ENCODE results near the gene NTPCR.
A peak's percentile ranks its signal among the peaks of the same experiment; 100 is the strongest.

NTPCR gene

DNA sequence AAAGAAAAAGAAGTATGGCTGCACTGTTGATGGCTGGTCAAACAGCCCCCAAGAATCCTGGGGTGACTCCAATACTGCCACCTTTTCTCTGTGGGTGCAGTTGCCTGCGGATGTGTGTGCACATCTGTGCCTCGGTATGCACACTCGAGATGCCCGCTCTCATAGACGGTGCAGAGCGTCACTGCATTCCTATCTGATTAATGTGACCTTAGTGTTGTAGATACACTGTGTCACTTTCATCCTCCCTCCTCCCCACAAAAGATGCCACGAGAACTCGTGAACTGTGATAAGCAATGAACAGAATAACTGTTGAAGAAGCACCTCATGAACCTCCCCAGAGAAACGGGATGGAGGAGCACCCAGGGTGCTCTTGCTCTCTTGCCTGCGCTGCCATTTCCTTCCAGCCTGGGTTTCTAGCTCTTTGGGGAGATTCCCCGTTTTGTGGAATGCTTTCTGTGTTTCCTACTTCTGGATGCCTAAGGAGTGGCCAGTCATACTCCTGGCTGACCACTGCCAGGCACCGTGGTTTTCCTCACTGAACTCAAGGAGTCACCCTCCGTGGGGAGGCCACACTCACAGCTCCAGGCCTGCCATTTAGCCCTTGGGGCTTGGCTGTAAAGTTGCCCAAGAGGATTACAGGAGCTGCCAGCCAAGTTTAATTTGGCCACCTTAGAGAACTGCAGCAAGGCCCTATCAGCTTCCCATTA, 32.0 kb downstream of the NTPCR start:
- H3K9me3 Mint-ChIP-seq = no peaks in the 10 kb centered on the region
- no peaks in the 10 kb centered on the region for H3K27me3 Mint-ChIP-seq
- peaks cover 56% of the 10 kb centered on the region for H3K36me3 Mint-ChIP-seq (ENCODE audit: low read depth)
- no peak overlapping the region for H3K4me3 Mint-ChIP-seq
- no peak for DNase-seq
- no peak overlapping the region for H3K27ac Mint-ChIP-seq
- H3K4me1 Mint-ChIP-seq (ENCODE audit: low read depth) = peaks cover 16% of the 10 kb centered on the region

DNA sequence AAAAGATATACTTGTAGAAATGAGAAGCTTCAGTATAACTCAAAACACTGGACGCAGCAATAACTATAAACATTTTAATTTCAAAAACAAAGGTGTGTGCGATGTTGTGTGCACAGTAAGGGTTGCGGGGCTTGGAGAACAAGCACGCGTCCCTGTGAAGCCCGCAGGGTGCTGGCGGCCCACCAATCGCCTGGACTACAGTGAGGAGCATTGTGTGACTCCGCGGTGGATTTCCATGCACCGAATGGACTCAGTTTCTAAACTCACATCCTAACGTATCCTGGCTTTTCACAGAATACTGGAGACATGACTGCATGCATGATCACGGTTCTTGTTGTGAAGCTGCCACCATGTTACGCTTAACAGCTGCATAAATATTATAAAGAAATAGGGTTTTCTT, 33.0 kb downstream of the NTPCR start:
- Mint-ChIP-seq H3K27ac (no peak overlapping the region), H3K36me3 (ENCODE audit: low read depth) (peaks cover 48% of the 10 kb centered on the region), H3K27me3 (no peaks in the 10 kb centered on the region), H3K4me1 (ENCODE audit: low read depth) (peaks cover 7% of the 10 kb centered on the region), H3K4me3 (no peak overlapping the region), H3K9me3 (no peaks in the 10 kb centered on the region)
- DNase-seq = no peak

DNA sequence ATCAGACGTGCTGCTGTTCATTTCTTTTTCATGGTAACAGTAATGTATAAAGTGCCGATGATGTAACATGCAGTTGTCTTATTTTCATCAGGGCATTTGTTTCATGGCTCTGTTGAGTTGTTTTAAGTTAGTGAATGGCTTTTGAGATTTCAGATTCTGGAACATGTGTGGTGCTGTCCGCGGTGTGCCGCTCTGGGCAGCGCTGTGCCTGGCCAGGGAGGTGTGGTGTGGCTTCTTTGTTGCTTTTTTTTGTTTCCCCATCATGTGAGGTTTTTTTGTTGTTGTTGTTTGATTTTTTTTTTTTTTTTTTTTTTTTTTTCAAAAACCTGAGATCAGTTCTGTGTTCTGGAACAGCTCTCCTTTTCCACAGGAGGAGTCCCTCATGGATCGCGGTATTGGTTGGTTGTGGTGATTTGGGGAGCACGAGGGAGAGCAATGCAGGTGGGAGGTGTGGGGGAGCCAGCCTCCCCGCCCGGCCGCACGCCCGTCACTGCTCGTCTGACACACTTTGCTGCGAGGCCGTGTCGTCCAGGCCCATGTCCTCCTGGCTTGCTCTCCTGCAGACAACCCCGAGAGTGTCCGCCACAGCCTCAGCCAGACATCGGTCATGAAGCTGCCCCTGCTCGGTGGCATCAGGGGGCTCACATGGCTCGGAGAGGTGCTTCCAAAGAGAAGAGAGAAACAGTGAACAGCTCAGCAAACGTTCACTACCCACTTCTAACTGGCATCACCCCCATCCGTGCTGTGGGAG, 33.6 kb downstream of the NTPCR start:
- Mint-ChIP-seq H3K4me3 (no peak overlapping the region), H3K9me3 (no peaks in the 10 kb centered on the region), H3K27me3 (no peaks in the 10 kb centered on the region), H3K36me3 (ENCODE audit: low read depth) (peaks cover 42% of the 10 kb centered on the region), H3K27ac (peak overlapping the region; percentile 34), H3K4me1 (ENCODE audit: low read depth) (peaks cover 2% of the 10 kb centered on the region)
- no peak for DNase-seq

DNA sequence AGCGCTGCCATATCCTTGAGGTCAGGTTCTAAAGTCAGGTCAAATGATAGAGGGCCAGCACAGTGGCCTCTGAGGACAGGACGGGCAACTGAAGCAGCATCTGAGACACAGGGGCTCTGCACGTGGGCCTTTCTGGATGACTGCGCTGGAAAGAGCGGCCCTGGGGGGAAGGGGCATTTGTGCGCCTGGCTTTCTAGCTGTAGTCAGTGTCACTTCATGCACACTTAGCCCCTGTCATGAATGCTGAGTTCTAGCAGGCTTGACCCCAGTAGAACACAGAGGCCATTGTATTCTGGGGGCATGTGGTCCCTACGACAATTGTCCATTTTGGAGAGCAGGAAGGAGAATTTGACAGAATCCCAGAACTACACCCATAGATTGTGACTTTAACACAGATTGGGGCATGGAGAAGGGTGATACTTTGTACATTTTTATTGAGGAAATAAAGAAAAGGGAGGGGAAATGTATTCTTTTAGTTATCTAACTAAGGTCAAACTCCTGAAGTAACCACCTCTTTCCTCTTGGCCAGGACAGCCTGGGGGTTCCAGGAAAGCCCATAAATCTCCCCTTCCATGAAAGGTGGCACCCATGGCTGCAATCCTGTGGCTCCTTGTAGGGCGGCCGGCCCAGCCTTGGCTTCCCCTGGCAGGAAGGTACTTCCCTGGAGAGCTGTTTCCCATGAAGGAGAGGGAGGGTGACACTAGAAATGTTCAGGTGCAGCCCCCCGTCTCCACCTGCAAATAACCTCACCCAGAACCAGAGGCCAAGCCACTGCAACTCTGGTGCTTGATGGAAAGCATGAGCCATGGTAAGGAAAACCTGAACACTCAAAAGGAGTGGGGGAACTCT, 34.4 kb downstream of the NTPCR start:
- Mint-ChIP-seq H3K27ac (no peak overlapping the region), H3K9me3 (no peaks in the 10 kb centered on the region), H3K36me3 (ENCODE audit: low read depth) (peaks cover 38% of the 10 kb centered on the region), H3K4me3 (no peak overlapping the region), H3K27me3 (no peaks in the 10 kb centered on the region), H3K4me1 (ENCODE audit: low read depth) (no peaks in the 10 kb centered on the region)
- DNase-seq = no peak

DNA sequence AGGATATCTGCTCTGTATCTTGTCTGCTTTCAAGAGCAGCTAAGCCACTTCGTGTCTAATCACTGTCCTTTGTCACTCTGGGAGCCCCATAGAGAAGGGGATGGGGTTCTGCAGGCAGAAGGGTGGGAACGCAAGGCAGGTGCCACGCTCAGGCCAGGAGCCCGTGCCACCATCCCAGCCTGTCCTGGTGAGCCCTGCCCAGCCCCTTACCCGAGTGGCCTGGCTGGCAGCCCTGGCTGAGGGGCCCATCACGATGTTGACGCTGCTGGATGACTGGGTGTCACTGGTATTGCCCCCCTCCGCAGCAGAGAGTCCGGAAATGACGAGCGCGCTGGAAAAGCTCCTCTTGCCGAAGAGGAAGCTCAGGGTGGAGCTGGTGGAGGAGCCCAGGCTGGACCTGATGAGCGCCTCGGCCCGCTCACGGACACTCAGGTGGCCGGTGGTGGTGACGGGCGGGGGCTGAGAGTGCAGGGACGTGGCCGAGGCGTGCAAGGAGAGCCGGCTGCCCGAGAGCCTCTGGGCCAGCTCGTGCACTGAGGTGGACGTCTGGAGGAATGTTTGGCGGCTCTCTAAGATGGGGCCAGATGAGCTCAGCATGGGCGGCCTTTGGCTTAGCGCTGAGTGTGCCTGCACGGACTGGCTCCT, 35.6 kb downstream of the NTPCR start:
- Mint-ChIP-seq H3K9me3 (no peaks in the 10 kb centered on the region), H3K27ac (no peak overlapping the region), H3K4me3 (no peak overlapping the region), H3K4me1 (ENCODE audit: low read depth) (peaks cover under 1% of the 10 kb centered on the region), H3K36me3 (ENCODE audit: low read depth) (peaks cover 38% of the 10 kb centered on the region), H3K27me3 (no peaks in the 10 kb centered on the region)
- DNase-seq = no peak

DNA sequence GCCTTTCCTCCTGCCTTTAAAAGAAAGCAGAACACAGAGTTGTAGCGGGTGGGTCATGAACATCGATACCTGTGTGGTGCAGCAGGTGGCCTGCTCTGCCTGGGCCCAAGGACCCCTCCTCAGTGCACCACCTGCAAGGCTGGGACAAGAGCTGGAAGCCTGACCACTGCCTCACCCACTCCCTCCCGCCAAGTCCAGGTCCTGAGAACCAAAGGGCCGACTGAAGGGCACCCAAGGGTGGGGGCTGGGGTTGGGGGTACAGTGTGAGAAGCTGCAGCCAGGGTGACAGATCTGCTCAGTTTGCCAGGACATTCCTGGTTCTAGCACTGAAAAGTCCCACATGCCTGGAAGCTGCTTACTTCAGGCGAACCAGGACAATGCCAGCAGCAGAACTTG, 36.1 kb downstream of the NTPCR start:
- H3K27me3 Mint-ChIP-seq = no peaks in the 10 kb centered on the region
- H3K9me3 Mint-ChIP-seq = no peaks in the 10 kb centered on the region
- no peak overlapping the region for H3K27ac Mint-ChIP-seq
- peaks cover 40% of the 10 kb centered on the region for H3K36me3 Mint-ChIP-seq (ENCODE audit: low read depth)
- DNase-seq = no peak
- no peak overlapping the region for H3K4me3 Mint-ChIP-seq
- H3K4me1 Mint-ChIP-seq (ENCODE audit: low read depth) = peaks cover 2% of the 10 kb centered on the region

DNA sequence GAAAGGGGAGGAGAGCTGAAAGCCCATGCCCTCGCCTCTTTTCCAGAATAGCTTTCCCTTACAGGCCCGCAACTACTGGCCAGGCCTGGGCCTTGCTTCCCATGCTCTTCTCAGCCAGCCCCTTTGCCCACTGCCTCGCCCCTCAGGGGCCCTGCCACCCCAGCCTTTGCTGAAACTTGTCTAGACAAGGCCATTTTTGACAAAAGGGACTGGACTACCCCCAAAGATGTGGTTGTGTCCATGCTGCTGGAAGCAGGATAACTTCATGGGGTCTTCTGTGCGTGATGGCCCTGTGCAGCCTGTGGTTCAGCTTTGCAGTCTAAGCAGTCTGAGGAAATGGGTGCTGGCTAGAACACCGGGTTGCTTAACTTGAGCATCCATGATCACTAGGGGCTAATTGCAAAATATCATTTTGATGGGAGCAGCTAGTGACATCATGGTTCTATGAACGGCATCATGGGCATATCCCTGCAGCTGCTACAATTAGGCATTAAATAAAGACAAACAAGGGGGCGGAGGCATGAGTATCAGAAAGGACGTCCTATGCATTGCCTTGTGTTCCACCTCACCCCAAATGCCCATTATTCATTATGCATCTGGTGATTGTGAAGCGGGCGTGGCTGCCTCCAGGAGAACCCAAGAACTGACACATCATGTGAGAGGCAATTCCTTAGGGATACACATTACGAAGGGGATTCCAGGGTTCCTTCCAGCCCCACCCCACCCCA, 36.8 kb downstream of the NTPCR start:
- DNase-seq = no peak
- H3K36me3 Mint-ChIP-seq (ENCODE audit: low read depth) = peaks cover 46% of the 10 kb centered on the region
- H3K27me3 Mint-ChIP-seq = no peaks in the 10 kb centered on the region
- no peak overlapping the region for H3K27ac Mint-ChIP-seq
- H3K4me3 Mint-ChIP-seq = no peak overlapping the region
- H3K9me3 Mint-ChIP-seq = no peaks in the 10 kb centered on the region
- peaks cover 2% of the 10 kb centered on the region for H3K4me1 Mint-ChIP-seq (ENCODE audit: low read depth)

DNA sequence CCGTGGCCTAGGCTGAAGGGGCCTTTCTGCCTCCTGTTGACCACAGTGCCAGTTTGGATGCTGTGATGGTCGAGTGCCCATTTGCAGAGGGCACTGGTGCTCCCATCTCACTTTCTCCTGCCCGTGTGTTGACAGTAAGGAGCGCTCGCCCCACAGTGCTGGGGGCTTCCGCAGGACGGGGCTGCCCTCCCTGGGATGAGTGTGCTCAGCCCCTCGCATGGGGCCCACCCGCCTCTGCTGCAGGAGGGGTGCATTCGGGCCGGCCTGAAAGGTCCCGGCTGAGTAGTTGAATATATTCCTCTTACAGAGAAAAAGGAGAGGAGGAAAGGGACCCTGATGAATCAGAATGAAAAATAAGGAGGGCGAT, 37.3 kb downstream of the NTPCR start:
- Mint-ChIP-seq H3K36me3 (ENCODE audit: low read depth) (peaks cover 51% of the 10 kb centered on the region), H3K4me1 (ENCODE audit: low read depth) (peaks cover 2% of the 10 kb centered on the region), H3K9me3 (no peaks in the 10 kb centered on the region), H3K4me3 (no peak overlapping the region), H3K27me3 (no peaks in the 10 kb centered on the region), H3K27ac (no peak overlapping the region)
- DNase-seq = no peak

DNA sequence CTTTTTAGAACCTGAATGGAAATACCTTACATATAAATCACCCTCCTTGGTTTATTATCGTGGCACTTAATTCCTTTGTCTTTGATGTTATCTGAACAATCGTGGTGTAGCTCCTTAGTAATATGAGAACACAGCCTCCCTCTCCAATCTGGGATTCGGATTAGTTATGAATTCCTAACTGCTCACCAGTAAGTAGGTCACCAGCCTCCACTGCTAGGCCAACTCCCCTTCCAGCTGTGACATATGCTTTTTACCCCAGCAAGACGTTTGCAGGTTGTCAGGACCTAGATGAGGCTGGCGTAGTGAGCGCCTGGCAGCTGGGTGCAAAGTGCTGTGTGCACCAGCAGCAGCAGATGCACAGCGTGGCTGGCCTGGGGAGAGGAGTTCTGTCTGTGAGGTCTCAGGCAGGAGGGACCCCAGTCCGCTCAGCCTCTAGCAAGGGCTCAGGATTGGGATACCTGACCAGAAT, 38.2 kb downstream of the NTPCR start:
- H3K9me3 Mint-ChIP-seq = peaks cover 5% of the 10 kb centered on the region
- no peaks in the 10 kb centered on the region for H3K27me3 Mint-ChIP-seq
- no peak overlapping the region for H3K4me3 Mint-ChIP-seq
- peaks cover 57% of the 10 kb centered on the region for H3K36me3 Mint-ChIP-seq (ENCODE audit: low read depth)
- no peak for DNase-seq
- peaks cover 2% of the 10 kb centered on the region for H3K4me1 Mint-ChIP-seq (ENCODE audit: low read depth)
- no peak overlapping the region for H3K27ac Mint-ChIP-seq

DNA sequence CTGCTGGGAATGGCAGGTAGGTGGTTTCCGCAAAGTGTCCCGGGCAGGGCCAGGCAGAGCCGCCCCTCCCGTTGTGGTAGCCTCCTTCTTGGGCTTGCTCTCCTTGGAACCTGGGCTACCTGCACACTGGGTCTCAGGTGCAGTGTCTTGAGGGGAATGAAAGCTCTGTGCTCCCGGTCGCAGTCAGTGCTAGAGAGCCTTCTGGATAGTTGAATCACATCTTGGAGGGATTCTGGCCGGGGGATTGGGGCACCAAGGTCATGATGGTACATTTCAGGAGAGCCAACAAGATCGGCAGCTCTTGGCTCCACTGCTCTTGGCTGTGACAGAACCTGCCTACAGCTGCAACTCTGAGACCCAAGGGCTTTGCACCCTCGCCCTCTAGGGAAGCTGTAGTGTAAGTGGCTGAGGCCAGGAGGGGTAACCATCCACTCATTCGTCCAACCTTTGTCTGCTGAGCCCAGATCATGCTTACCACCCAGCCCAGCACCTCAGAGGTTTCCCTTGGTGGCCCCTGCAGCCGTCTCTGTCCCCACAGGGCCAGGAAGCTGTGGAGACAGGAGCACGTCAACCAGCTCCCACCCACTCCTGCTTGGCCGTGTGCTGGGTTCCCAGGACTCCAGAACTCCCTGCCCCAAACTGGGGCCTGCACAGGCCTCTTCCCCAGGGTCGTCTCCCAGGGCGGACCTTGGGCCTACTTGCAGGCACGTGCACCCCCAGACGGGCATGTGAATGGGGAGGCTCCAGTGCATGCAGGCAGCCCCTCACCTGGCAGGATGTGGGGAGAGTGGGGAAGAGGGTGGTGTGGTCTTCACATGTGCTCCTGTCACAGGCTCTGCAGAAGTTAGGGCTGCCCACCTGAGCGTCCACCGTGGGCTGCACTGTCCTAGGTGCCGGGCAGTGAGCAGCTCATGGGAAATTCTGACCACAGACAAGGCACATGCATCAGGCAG, 40.0 kb downstream of the NTPCR start:
- H3K4me1 Mint-ChIP-seq (ENCODE audit: low read depth) = peaks cover 2% of the 10 kb centered on the region
- H3K4me3 Mint-ChIP-seq = no peak overlapping the region
- no peak overlapping the region for H3K27ac Mint-ChIP-seq
- peaks cover 17% of the 10 kb centered on the region for H3K9me3 Mint-ChIP-seq
- no peak for DNase-seq
- peaks cover 61% of the 10 kb centered on the region for H3K36me3 Mint-ChIP-seq (ENCODE audit: low read depth)
- H3K27me3 Mint-ChIP-seq = no peaks in the 10 kb centered on the region

DNA sequence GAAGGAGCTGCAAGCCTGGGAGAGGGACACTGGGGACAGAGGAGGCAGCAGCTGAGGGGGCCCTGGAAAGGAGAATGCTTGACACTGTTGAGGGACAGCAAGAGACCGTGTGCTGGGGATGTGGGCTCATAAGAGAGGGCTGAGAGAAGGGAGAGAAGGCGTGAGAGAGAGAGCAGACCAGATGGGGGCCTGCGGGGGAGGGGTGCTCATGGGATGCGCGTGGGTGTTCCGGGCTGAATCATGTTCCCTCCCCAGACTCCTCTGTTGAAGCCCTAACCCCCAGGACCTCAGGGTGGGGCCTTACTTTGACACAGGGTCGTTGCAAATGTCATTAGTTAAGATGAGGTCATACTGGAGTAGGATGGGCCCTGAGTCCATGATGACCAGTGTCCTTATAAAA, 40.8 kb downstream of the NTPCR start:
- Mint-ChIP-seq H3K4me1 (ENCODE audit: low read depth) (peaks cover 2% of the 10 kb centered on the region), H3K36me3 (ENCODE audit: low read depth) (peaks cover 62% of the 10 kb centered on the region), H3K9me3 (peaks cover 17% of the 10 kb centered on the region), H3K27me3 (no peaks in the 10 kb centered on the region), H3K27ac (peak overlapping the region; percentile 47), H3K4me3 (no peak overlapping the region)
- no peak for DNase-seq

DNA sequence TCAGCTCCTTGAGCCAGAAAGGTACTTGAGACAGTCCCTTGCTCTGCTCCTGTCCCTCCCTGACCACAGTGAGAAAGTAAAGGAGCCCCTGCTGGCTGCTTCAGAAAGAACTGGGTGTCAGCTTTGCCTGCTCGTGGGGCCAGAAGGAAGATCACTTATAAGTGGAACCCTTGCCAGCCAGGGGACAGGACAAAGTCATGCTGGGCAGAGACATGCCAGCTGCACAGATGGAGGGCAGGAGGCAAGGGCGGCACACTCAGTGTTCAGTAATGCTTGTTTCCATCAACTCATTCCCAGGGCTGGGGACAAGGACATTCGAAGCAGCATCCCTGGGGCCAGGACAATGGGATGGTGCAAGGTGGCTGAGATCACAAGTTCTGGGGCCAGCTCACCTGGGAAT, 41.8 kb downstream of the NTPCR start:
- Mint-ChIP-seq H3K36me3 (ENCODE audit: low read depth) (peaks cover 72% of the 10 kb centered on the region), H3K4me1 (ENCODE audit: low read depth) (peaks cover 2% of the 10 kb centered on the region), H3K27ac (no peak overlapping the region), H3K4me3 (no peak overlapping the region), H3K9me3 (peaks cover 17% of the 10 kb centered on the region), H3K27me3 (no peaks in the 10 kb centered on the region)
- DNase-seq = no peak

DNA sequence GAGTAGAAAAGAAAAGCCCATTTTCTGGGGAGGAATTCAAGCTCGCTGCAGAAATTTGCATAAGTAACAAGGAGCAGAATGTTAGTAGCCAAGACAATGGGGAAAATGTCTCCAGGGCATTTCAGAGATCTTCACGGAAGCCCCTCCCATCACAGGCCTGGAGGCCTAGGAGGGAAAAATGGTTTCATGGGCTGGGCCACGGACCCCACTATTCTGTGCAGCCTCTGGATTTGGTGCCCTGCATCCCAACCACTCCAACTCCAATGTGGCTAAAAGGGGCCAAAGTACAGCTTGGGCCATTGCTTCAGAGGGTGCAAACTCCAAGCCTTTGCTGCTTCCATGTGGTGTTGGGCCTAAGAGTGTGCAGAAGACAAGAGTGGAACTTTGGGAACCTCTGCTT, 43.1 kb downstream of the NTPCR start:
- Mint-ChIP-seq H3K4me3 (no peak overlapping the region), H3K27ac (no peak overlapping the region), H3K9me3 (peaks cover 17% of the 10 kb centered on the region), H3K27me3 (no peaks in the 10 kb centered on the region), H3K36me3 (ENCODE audit: low read depth) (peaks cover 85% of the 10 kb centered on the region), H3K4me1 (ENCODE audit: low read depth) (peaks cover 2% of the 10 kb centered on the region)
- DNase-seq = no peak
